Measurements from ENCODE around the gene SLC16A7.
"Not testable (repeated sequence)": the region's sequence is repeated elsewhere in the genome, so short reads cannot be mapped to it uniquely, and the experiment has no call there.

Gene SLC16A7

DNA sequence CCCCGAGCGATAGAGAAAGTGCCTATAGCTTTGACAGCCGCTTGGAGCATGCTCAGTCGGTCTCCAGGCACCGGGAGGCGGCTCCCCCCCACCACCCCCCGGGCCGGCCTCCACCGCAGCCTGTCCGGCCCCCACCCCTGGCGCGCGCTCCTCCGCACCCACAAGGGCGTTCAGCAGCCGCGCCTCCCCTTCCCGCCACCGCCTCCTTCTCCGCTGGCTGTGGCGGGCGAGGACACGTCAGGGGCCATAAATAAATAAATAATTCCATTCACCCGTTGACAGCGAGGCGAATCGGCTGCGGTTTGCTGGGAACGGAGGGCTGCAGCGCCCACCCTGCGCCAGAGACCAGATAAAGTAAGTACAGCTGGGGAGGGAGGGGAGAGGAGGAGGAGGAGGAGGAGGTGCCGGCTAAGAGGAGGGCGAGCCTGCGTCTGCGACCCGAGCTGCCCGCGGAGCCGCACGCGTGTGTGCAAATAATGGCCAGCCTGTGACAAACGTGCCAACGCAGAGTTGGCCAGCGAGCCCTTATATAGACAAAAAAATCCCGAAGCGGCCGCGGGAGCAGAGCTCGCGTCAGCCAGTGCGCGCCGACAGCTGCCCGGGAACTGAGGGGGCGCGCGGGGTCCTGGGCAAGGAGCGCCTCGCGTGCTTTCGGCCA lies at the start of gene SLC16A7:
Gene SLC16A7, plus strand, starts transcription at position 147 of the 658 bp plus-strand sequence. CDS start 108,773 bp downstream, outside the sequence.
- DNase-seq (ENCODE audit: low spot score) = peak; percentile 83

- no peak for DNase-seq (ENCODE audit: low spot score)
Observed at GRCh38 chr12:59548930-59549329, 46.9 kb upstream of the SLC16A7 start.

- no peak for DNase-seq (ENCODE audit: low spot score)
Observed at GRCh38 chr12:59559696-59560095, 36.1 kb upstream of the SLC16A7 start.

DNA sequence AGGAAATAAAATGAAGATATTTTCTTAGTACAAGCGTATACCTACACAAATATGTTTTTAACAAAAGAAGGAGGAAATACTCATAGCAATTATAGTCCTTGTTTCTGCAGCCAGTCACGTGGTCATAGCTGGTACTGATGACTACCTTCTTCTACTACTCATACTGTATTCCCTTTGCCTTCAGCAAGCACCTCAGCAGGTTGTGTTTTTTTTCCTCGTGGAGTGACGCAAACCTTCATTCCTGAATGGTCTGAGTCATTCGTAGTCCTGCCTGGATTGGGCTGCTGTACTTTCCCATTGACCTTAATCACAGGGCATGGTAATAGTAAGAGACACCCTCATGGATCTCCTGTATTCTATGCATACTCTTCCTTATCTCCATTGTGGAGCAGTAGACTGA lies 25.7 kb upstream of the SLC16A7 start:
- no peak for DNase-seq (ENCODE audit: low spot score)

- no peak for DNase-seq (ENCODE audit: low spot score)
Observed at GRCh38 chr12:59574406-59574805, 21.4 kb upstream of the SLC16A7 start.

DNA sequence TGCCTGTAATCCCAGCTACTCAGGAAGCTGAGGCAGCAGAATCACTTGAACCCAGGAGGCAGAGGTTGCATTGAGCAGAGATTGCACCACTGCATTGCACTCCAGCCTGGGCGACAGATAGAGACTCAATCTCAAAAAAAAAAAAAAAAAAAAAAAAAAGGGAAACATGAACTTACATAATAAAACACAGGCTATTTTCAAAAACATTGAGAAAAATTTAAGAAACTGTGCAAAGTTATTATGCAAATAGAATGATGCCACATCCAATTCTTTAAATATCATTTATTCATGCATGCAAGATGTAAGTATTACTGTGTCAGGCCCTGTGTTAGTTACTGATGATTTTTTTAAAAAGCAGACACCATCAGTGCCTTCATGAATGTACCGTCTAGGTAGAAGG lies 20.0 kb upstream of the SLC16A7 start:
- no peak for DNase-seq (ENCODE audit: low spot score)

GRCh38 chr12:59578254-59578653 lies 17.6 kb upstream of the SLC16A7 start:
- DNase-seq (ENCODE audit: low spot score) = no peak

GRCh38 chr12:59579631-59580030 lies 16.2 kb upstream of the SLC16A7 start:
- DNase-seq (ENCODE audit: low spot score) = no peak

DNA sequence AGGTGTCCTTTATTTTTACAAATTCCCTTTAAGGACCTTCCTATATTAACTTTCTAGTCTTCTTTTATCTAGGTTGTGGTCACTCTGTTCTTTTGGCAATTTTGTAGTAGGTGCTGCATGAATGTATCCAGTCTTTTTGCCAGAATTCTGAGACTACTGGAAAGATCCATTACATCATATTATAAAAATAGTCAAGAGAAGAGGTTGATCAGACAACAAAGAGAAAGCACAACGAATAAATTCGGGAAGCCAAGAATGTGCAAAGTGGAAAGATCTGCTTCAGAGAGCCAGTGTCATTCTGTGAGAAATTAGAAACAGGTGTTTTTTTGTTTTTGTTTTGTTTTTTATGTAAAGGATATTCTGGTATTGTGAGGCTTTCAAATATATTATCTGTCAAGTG lies 15.8 kb upstream of the SLC16A7 start:
- no peak for DNase-seq (ENCODE audit: low spot score)

GRCh38 chr12:59583003-59583712 lies 12.7 kb upstream of the SLC16A7 start:
- no peak for DNase-seq (ENCODE audit: low spot score)

- DNase-seq (ENCODE audit: low spot score) = no peak
Observed at GRCh38 chr12:59587710-59588109, 8.1 kb upstream of the SLC16A7 start.

DNA sequence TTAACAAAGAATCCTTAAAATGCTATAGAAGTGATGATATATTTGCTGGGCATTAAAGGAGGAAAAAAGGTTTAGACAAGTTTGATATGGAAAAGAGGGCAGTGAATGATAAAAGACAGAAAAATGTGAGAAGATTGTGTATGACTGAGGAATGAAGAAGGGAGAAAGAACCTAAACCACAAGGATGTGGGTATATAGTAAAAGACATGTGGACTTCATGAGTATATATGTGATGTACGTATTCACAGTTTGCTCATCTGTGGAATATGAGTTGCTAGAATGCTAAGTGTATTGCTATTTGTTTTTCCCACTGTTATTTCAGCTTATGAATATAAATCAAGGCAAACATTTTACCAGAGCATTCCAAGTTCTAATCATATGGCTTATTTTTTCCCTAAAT lies 2.1 kb upstream of the SLC16A7 start:
- DNase-seq (ENCODE audit: low spot score) = no peak

- peak; percentile 24 for DNase-seq (ENCODE audit: low spot score)
Observed at GRCh38 chr12:59594943-59595500, 807 bp upstream of the SLC16A7 start.

DNA sequence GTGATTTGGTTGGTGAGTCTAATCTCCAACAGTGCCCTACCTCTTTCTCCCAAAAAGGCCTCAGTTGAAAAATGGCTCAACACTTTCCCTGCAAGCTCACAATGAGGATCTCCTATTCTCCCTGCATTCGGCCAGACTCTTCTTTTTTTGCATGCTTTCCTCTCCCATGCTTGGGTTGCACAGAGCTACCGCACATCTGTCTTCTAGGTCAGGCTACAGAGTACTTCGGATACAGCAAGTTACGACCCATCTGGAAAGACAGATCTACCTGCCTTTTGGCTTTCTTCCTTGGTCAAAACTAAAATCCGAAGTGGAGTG lies 305 bp upstream of the SLC16A7 start:
- DNase-seq (ENCODE audit: low spot score) = no peak

- DNase-seq (ENCODE audit: low spot score) = peak; percentile 57
Observed at GRCh38 chr12:59597385-59597781, 1.6 kb downstream of the SLC16A7 start.

- no peak for DNase-seq (ENCODE audit: low spot score)
Observed at GRCh38 chr12:59600171-59600570, 4.3 kb downstream of the SLC16A7 start.

DNA sequence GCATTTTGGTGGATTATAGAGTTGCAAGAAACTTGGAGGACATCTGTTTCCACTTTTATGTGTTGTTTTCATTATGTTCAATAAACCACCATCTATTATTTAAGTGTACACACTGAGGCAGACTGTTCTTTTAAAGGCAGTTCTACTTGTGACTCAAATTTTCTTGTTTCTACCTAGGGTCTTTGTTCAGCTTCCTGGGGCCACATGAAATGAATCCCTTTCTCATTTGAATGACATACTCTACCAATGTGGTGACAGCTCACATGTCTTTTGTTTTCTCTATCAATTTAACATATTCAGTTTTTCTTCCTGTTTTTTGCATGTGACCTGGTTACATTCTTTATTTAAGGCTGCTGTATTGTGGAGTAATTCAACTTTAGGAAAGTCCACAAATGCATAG lies 7.9 kb downstream of the SLC16A7 start:
- no peak for DNase-seq (ENCODE audit: low spot score)

GRCh38 chr12:59612823-59613434 lies 17.1 kb downstream of the SLC16A7 start:
- DNase-seq (ENCODE audit: low spot score) = not testable (repeated sequence)

GRCh38 chr12:59615392-59616165 lies 19.8 kb downstream of the SLC16A7 start:
- peak; percentile 31 for DNase-seq (ENCODE audit: low spot score)

DNA sequence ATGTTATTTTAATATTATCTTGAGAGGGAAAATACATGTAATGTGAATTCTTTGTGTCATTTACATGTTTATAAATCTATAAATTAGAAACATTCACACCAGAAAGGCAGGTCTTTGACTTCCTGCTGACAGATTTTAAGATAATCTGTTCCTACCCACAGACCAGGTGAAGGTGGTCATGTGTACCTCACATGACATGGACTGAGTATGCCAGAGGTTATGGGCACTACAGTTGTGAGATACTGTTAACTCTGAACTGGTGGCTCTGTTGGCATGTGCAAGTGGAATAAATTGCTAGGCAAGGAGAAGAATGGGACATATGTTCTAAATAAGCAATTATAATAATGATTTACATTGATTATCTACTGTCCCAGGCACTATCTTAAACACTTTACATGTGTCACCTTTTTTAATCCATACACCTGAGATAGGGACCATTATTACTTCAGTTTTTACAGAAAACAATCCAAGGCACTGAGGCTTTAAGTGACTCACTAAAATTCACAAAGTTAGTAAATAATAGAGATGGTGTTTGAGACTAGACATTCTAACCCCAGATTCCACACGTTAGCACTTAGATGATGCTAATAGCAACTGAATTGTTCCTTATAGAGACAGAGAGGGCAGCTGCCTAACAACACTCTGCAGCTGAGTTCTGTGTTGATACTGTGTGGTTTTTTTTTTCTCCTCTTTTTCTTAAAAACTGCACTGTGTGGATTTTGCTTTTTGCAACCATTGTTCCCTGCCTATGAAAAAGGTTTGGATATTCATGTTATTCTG lies 23.8 kb downstream of the SLC16A7 start:
- DNase-seq (ENCODE audit: low spot score) = peak; percentile 28

GRCh38 chr12:59620326-59620725 lies 24.5 kb downstream of the SLC16A7 start:
- peak; percentile 66 for DNase-seq (ENCODE audit: low spot score)

Data from pons (tissue), 1 donor.